Prostate gland (tissue), 2 donors: ENCODE measurements around the gene SNN.

Experiments
- CTCF ChIP-seq, 4 experiments: fragments of 200-600 bp in 2 of 4; fragments of 450-650 bp in 2 of 4; sonication (generic) in 2 of 4; IDR thresholded peaks; 1 replicate in 3 of 4; 2 replicates in 1 of 4; pipeline ENCODE4 v1.5.1; 2016 to 2019; ENCODE audit warnings: antibody characterized with exemption in 4 of 4, mild to moderate bottlenecking in 2 of 4, moderate library complexity in 2 of 4
- POLR2AphosphoS5 ChIP-seq: sonication (generic); formaldehyde crosslinking; IDR thresholded peaks from one replicate; pipeline ENCODE4 v1.6.1; 2017; ENCODE audit warnings: antibody characterized with exemption

GRCh38 chr16:11672206-11673090 is 4.2 kb downstream of the SNN start:
- TF ChIP-seq POLR2AphosphoS5 (no peak), CTCF (IDR thresholded peaks at IDR 0.05) (no peak)
